GM13977 (cell line): ENCODE measurements around the gene HAS3.
"Not testable (repeated sequence)": the region's sequence is repeated elsewhere in the genome, so short reads cannot be mapped to it uniquely, and the experiment has no call there.

Source experiments
- DNase-seq: peaks from one replicate; pipeline ENCODE4 v3.0.0; 2012; ENCODE audit warnings: low spot score
- CTCF ChIP-seq: IDR thresholded peaks from 2 replicates; pipeline ENCODE4 v1.5.1; 2012; ENCODE audit warnings: mild to moderate bottlenecking, control low read depth; ENCODE audit not compliant: insufficient read depth; ENCODE audit errors: extremely low read depth, missing control alignments
- in situ Hi-C: fragments of 300-500 bp; cut with MboI; formaldehyde crosslinking; loops from one replicate; pipeline ENCODE4 v1.12.0; 2022; ENCODE audit warnings: low sequenced_read_pairs, low pct_unique_long_range_greater_than_20kb, mixed read lengths, inconsistent platforms; ENCODE audit not compliant: unreplicated experiment

HAS3 gene

GRCh38 chr16:69133373-69133954 lies 28.0 kb downstream of the HAS3 start:
- in situ Hi-C loops, result loop anchor here (25.0 kb wide), 1 partner anchor 596 kb away; the partner anchor contains the start of gene ZFP90
- DNase-seq, result no peak
- no peak for TF ChIP-seq CTCF

DNA sequence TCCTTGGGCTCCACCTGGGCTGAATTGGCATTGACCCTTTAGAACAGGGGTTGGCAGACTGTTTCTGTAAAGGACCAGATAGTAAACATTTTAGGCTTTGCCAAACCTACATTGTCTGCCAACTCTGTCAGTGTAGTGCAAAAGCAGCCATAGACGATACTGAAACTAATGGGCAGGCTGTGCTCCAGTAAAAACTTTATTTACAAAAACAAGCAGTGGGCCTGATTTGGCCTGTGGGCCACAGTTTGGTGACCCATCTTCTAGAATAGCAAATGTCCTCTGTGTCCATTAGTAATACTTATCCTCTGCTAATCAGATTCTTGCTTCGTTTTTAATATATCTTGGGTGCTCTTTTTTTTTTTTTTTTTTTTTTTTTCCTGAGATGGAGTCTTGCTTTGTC lies 33.2 kb downstream of the HAS3 start:
- in situ Hi-C loops, result loop anchor here (25.0 kb wide), 1 partner anchor 601 kb away; the partner anchor contains the start of gene ZFP90
- DNase-seq, result no peak
- TF ChIP-seq CTCF, result no peak

DNA sequence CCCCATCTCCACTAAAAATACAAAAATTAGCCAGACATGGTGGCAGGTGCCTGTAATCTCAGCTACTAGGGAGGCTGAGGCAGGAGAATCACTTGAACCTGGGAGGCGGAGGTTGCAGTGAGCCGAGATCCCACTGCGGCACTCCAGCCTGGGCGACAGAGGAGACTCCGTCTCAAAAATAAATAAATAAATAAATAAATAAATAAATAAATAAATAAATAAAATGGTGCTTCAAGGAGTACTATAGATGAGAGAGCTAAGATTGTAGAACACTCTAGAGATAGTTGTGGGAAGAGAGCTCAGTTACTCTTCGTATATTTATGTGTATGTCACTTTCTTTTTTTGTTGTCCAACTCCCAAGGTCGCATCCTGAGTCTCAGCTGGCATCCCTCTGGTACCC lies 34.0 kb downstream of the HAS3 start:
- in situ Hi-C loops, result loop anchor here (25.0 kb wide), 1 partner anchor 602 kb away; the partner anchor contains the start of gene ZFP90

DNA sequence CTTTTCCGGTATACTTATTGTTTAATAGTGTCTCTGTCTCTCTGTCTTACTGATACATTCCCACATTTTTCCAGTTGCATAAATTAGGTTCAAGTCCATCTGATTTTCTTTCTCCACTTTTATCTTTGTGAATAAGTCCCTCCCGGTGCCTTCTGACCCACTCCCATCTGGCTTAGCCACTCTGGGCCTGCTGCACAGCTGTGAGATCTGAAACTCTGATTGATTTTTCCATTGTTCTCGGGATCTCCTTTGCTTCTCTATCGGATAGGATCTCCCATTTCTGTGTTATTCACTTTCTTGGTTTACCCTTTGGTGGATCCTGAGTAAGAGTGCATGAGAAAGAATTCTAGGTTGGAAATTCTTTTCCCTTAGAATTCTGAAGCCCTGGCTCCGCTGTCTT lies 35.6 kb downstream of the HAS3 start:
- TF ChIP-seq CTCF, result no peak
- in situ Hi-C loops, result loop anchor here (25.0 kb wide), 1 partner anchor 604 kb away; the partner anchor contains the start of gene ZFP90
- DNase-seq, result no peak

More for the DNA sequence above, 34.0 kb downstream of the HAS3 start:
- DNase-seq, result not testable (repeated sequence)

DNA sequence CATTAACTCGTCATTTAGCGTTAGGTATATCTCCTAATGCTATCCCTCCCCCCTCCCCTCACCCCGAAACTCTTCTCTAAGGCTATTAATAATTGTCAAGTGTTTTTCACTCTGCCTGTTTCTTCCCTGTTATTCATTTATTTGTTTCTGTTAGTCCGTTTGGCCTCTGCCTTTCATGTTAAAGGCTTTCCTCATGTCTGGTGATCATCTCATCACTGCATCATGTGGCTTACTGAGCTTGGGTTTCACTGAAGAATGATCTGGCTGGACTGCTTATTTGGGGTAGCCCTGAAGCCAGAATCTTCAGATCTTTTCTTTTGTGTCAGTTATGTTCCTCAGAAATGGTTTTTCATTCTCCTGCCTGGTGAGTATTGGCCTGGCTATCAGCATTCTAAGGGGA lies 36.5 kb downstream of the HAS3 start:
- no peak for TF ChIP-seq CTCF
- DNase-seq, result no peak
- in situ Hi-C loops, result loop anchor here (25.0 kb wide), 1 partner anchor 605 kb away; the partner anchor contains the start of gene ZFP90

DNA sequence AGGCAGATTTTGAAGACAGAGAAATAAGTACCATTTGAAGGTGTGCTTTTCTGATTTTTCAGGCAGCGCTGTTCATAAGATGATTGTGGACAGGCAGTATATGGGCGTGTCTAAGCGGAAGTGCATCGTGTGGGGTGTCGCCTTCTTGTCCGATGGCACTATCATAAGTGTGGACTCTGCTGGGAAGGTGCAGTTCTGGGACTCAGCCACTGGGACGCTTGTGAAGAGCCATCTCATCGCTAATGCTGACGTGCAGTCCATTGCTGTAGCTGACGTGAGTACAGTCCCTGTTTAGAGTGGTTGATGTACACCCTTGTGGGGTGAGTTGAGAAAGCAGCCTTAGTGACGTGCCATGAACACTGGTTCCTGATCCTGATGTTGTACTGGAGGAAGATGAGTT lies 37.7 kb downstream of the HAS3 start:
- no peak for TF ChIP-seq CTCF
- in situ Hi-C loops, result loop anchor here (25.0 kb wide), 1 partner anchor 606 kb away; the partner anchor contains the start of gene ZFP90

DNA sequence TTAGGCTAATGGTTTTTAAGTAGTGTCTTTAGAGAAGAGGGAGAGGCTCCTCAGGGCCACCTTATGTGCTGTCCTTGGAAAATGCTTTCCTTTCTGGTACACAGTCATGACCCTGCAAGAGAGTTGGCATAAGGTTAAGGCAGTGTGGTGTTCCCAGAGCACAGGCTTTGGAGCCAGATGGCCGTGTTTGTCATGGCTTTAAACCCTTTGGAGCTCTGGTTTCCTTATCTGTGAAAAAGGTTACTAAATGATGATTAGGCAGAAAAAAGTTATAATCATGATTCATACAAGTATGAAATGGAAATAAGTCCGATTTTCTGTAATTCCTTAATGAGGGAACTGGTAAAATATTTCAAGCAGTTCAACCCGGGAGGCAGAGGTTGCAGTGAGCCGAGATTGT lies 40.2 kb downstream of the HAS3 start:
- TF ChIP-seq CTCF, result no peak
- in situ Hi-C loops, result loop anchor here (25.0 kb wide), 1 partner anchor 608 kb away; the partner anchor contains the start of gene ZFP90
- DNase-seq, result no peak

More for the DNA sequence above, 37.7 kb downstream of the HAS3 start:
- no peak for DNase-seq

DNA sequence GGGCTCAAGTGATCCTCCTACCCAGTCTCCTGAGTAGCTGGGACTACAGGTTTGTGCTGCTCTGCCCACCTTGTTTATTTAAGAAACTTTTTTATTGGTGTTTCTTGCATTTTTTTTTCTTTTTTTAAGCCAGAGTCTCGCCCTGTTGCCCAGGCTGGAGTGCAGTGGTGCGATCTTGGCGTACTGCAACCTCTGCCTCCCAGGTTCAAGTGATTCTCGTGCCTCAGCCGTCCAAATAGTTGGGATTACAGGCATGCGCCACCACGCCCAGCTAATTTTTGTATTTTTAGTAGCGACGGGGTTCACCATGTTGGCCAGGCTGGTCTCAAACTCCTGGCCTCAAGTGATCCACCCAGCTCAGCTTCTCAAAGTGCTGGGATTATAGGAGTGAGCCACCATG lies 44.2 kb downstream of the HAS3 start:
- in situ Hi-C loops, result loop anchor here (10.0 to 25.0 kb wide), 2 partner anchors 135 to 612 kb away; partner anchors contain the start of gene ZFP90
- not testable (repeated sequence) for DNase-seq
